ENCODE results near the gene DNER.

- TF ChIP-seq CTCF (IDR thresholded peaks at IDR 0.05), result no peak
- no peak for TF ChIP-seq POLR2A (IDR thresholded peaks at IDR 0.05)
These were observed 25.0 kb downstream of the DNER start for GRCh38 chr2:229689307-229689839.
